HL-60 (cell line): ENCODE data around the gene TARBP2.

ENCODE experiments used
- DNase-seq, 2 experiments: peaks; one replicate each; pipeline ENCODE4 v3.0.0-alpha.2; 2010 to 2020; ENCODE audit warnings: low read depth in 1 of 2, low spot score in 1 of 2
- H3K27ac ChIP-seq: fragments of 250-450 bp; sonication (Bioruptor Pico); replicated peaks from 2 replicates; pipeline ENCODE4 v1.5.1; 2020; ENCODE audit warnings: mild to moderate bottlenecking, moderate library complexity
- H3K27me3 ChIP-seq: fragments of 250-450 bp; sonication (Bioruptor Pico); 2 replicates; pipeline ENCODE4 v1.5.1; 2021; ENCODE audit warnings: mild to moderate bottlenecking, moderate library complexity; ENCODE audit not compliant: insufficient read depth, poor library complexity, severe bottlenecking
- H3K4me3 ChIP-seq: replicated peaks from 2 replicates; pipeline ENCODE4 v1.5.1; 2011; ENCODE audit warnings: mild to moderate bottlenecking, control low read depth, low read length; ENCODE audit not compliant: insufficient read depth
- CTCF ChIP-seq: IDR thresholded peaks from one replicate; pipeline ENCODE4 v1.5.1; 2011; ENCODE audit warnings: low read length, control low read depth, inconsistent platforms; ENCODE audit not compliant: insufficient read depth
- GABPA ChIP-seq: IDR thresholded peaks from 2 replicates; pipeline ENCODE4 v1.6.1; 2012; ENCODE audit warnings: low read depth
- POLR2AphosphoS5 ChIP-seq: IDR thresholded peaks from 2 replicates; pipeline ENCODE4 v1.6.1; 2012; ENCODE audit warnings: low read depth
- REST ChIP-seq: IDR thresholded peaks from 2 replicates; pipeline ENCODE4 v1.6.1; 2012; ENCODE audit warnings: low read depth; ENCODE audit not compliant: insufficient replicate concordance
- SPI1 ChIP-seq: IDR thresholded peaks from 2 replicates; pipeline ENCODE4 v1.6.1; 2012; ENCODE audit warnings: low read depth, mild to moderate bottlenecking, borderline replicate concordance

The TARBP2 gene

GRCh38 chr12:53500142-53500775 lies 824 bp upstream of the TARBP2 start:
- H3K27me3 ChIP-seq = no peaks in the 10 kb centered on the region
- peak overlapping the region; percentile 54 for H3K4me3 ChIP-seq
- TF ChIP-seq CTCF (no peak), POLR2AphosphoS5 (no peak), REST (no peak), GABPA (no peak), SPI1 (no peak)
- H3K27ac ChIP-seq = peak overlapping the region; percentile 97
- peak; percentile 79 to 85 for DNase-seq

GRCh38 chr12:53501615-53502181 lies 615 bp downstream of the TARBP2 start:
- H3K4me3 ChIP-seq = peak overlapping the region; percentile 84
- peak in 1 of 2 experiments; percentile 41 for DNase-seq
- TF ChIP-seq SPI1 = no peak
- no peak for TF ChIP-seq REST
- TF ChIP-seq CTCF = no peak
- TF ChIP-seq POLR2AphosphoS5 = no peak
- no peak for TF ChIP-seq GABPA
- H3K27me3 ChIP-seq = no peaks in the 10 kb centered on the region
- peak overlapping the region; percentile 97 for H3K27ac ChIP-seq

GRCh38 chr12:53502331-53502730 lies 1.2 kb downstream of the TARBP2 start:
- H3K27me3 ChIP-seq = no peaks in the 10 kb centered on the region
- peak in 1 of 2 experiments; percentile 25 for DNase-seq
- H3K4me3 ChIP-seq = peak overlapping the region; percentile 84
- peak overlapping the region; percentile 97 for H3K27ac ChIP-seq
- TF ChIP-seq SPI1 = no peak
- no peak for TF ChIP-seq CTCF
- TF ChIP-seq GABPA = no peak
- TF ChIP-seq POLR2AphosphoS5 = no peak
- no peak for TF ChIP-seq REST
